Heart right ventricle (tissue), 16 donors: ENCODE measurements around the gene PCSK5. TPM values are rescaled to one million over a fixed set of nuclear protein-coding genes. Genes with fewer than 3 reads are reported as not detected.
"Not testable (repeated sequence)": the region's sequence is repeated elsewhere in the genome, so short reads cannot be mapped to it uniquely, and the experiment has no call there.

ENCODE experiments used
- ATAC-seq, 8 donors: fragments of 200-7000 bp; cut with Tn5 transposase; one replicate each; pipeline ENCODE4 v1.9.1; 2020; ENCODE audit warnings: mild to moderate bottlenecking in 8 of 8, moderate library complexity in 8 of 8, moderate number of reproducible peaks in 1 of 8
- DNase-seq, 2 donors: peaks; one replicate each; pipeline ENCODE4 v3.0.0-alpha.2; 2020
- H3K27ac ChIP-seq, 10 donors: fragments of 200-600 bp; sonication (generic) in 2 of 10; one replicate each; pipeline versions ENCODE4 v1.5.0 to v1.8.0; 2020 to 2022; ENCODE audit warnings: mild to moderate bottlenecking in 3 of 10
- H3K27me3 ChIP-seq, 7 donors: fragments of 200-600 bp; one replicate each; pipeline ENCODE4 v1.8.0; 2021 to 2022; ENCODE audit warnings: mild to moderate bottlenecking in 2 of 7
- H3K36me3 ChIP-seq, 9 donors: fragments of 200-600 bp; sonication (generic) in 1 of 9; one replicate each; pipeline versions ENCODE4 v1.5.0 to v1.8.0; 2020 to 2022; ENCODE audit warnings: mild to moderate bottlenecking in 2 of 9
- H3K4me1 ChIP-seq, 9 donors: fragments of 200-600 bp; sonication (generic) in 1 of 9; one replicate each; pipeline versions ENCODE4 v1.5.0 to v1.8.0; 2020 to 2022; ENCODE audit warnings: mild to moderate bottlenecking in 4 of 9
- H3K4me3 ChIP-seq, 10 donors: fragments of 200-600 bp; sonication (generic) in 2 of 10; one replicate each; pipeline versions ENCODE4 v1.5.0 to v1.8.0; 2020 to 2022; ENCODE audit warnings: mild to moderate bottlenecking in 7 of 10, moderate library complexity in 2 of 10
- H3K9me3 ChIP-seq, 11 donors: fragments of 200-600 bp in 10 of 11; sonication (generic) in 2 of 11; one replicate each; pipeline versions ENCODE4 v1.5.0 to v1.8.0; 2013 to 2022; ENCODE audit warnings: mild to moderate bottlenecking in 2 of 11, control low read depth in 1 of 11, moderate library complexity in 1 of 11
- CTCF ChIP-seq, 9 donors: fragments of 200-600 bp; sonication (generic) in 2 of 9; IDR thresholded peaks; one replicate each; pipeline versions ENCODE4 v1.5.0 to v1.8.0; 2021 to 2022; ENCODE audit warnings: antibody characterized with exemption in 9 of 9, mild to moderate bottlenecking in 5 of 9, moderate library complexity in 1 of 9
- WGBS, 2 donors: extraction: QIAGEN DNeasy Blood & Tissue Kit; methylation state at CpG; one replicate each; pipeline ENCODE4 v1.1.7; 2013; ENCODE audit warnings: inconsistent platforms in 1 of 2; 5-methylcytosine and 5-hydroxymethylcytosine counted together
- intact Hi-C, 10 donors: fragments of 100-400 bp; cut with DNase I; formaldehyde crosslinking; loops; one replicate each; pipeline versions ENCODE4 v1.11.1 to v1.14.2; 2022
- polyA plus RNA-seq, 2 donors: library from polyadenylated mRNA; stranded (reverse); fragments of 200-250 nt; gene quantifications; one replicate each; pipeline ENCODE4 v1.2.3, GENCODE V29; 2013
- total RNA-seq, 10 donors: library from RNA; stranded (reverse); fragmentation: NEBNext Ultra II Directional in 3 of 10; extraction: Animal tissue kit (Norgen Biotek cat#: 25700) in 3 of 10; gene quantifications; one replicate each; pipeline versions ENCODE4 v1.2.1 to v1.2.4, GENCODE V29; 2021 to 2023
- donor health status: Arrhythmogenic right ventricular cardiomyopathy.
- donor health status: ischemic (EF 13 %, LVEDD 7.1; RV severe dilation, severe dysfunction).
- donor health status: healthy with polysubstance abuse.
- donor health status: DM: no; HTN: yes; CAD: no.
- donor health status: DM: no; HTN: no; CAD: no.
- donor health status: ischemic (EF 25% LVEDD 6.9; RV normal size, moderate dysfunction).
- donor health status: ischemic (EF 25% LVEDD 5.7; RV mildly dilated, moderate dysfunction).
- donor health status: healthy.
- donor health status: DM: yes; HTN: yes; CAD: no.
- donor health status: Ischemic cardiomyopathy.
- donor health status: ischemic (EF 35%, LVEDD 5.7; RV mildly dilated, moderate dysfunction).
- donor health status: nonischemic (EF 11% LVEDD 7.7; RV severe dilation, severe dysfunction).
- donor health status: DM: yes; HTN: yes; CAD: no.
- donor health status: PGD.
- donor health status: ischemic (EF 29% LVEDD 5.4; RV normal size, mild dysfunction).
- donor health status: nonischemic (EF 23%, LVEDD 6.1; RV moderate dilation, normal function).

PCSK5 gene
- total and polyA plus RNA-seq, 12 donors: 1.8 to 8.3 (median 5.7) TPM

GRCh38 chr9:75858497-75859092 lies 31.9 kb upstream of the PCSK5 start:
- WGBS, 2 donors: 57 to 64% methylated on average over 3 of the region's 3 CpGs

DNA sequence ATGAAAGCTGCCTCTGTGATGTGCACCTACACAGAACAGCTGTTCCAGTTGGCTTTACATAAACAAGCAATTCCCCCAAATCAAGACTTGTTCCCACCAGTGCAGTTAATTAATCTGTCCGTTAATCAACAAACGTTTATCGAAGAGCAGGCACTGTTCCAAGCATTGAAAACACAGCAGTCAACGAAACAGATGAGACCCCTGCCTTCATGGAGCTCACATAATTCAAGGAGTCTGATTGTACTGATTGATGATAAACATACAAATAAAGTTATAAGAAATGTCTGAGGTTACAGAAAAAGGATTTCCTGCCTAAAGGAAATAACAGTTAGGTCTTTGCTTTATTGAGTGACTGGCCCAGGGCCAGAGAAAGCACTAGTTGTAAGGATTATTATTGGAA lies 26.2 kb upstream of the PCSK5 start:
- WGBS, 2 donors: 46 to 51% methylated on average over 4 of the region's 4 CpGs
- Histone ChIP-seq H3K9me3 (no peaks in the 10 kb centered on the region), H3K27me3 (no peaks in the 10 kb centered on the region), H3K27ac (peak overlapping the region in 1 of 10 donors; percentile 26), H3K36me3 (no peaks in the 10 kb centered on the region), H3K4me3 (no peak overlapping the region), H3K4me1 (peaks cover 0 to 10% (median 0%) of the 10 kb centered on the region in 9 donors)
- intact Hi-C loops: loop anchor here in 9 of 10 donors (5.0 to 10.0 kb wide), 10 partner anchors 239 to 669 kb away; no protein-coding TSS in a partner anchor
- TF ChIP-seq CTCF (IDR thresholded peaks at IDR 0.05): no peak
- ATAC-seq (peak in 1 of 8 donors; percentile 11), DNase-seq (no peak)

More at GRCh38 chr9:75858497-75859092, 31.9 kb upstream of the PCSK5 start:
- no peak for TF ChIP-seq CTCF (IDR thresholded peaks at IDR 0.05)
- no peaks in the 10 kb centered on the region for H3K27me3 ChIP-seq
- H3K4me1 ChIP-seq: peaks cover 0 to 7% (median 0%) of the 10 kb centered on the region in 9 donors
- H3K4me3 ChIP-seq: no peak overlapping the region
- H3K36me3 ChIP-seq: no peaks in the 10 kb centered on the region
- intact Hi-C loops: loop anchor here in 7 of 10 donors (5.0 to 10.0 kb wide), 6 partner anchors 234 to 591 kb away; no protein-coding TSS in a partner anchor
- DNase-seq: peak in 1 of 2 donors; percentile 19
- H3K27ac ChIP-seq: peak overlapping the region in 3 of 10 donors; percentile 1 to 45 (median 27)
- no peaks in the 10 kb centered on the region for H3K9me3 ChIP-seq
- ATAC-seq: peak in 5 of 8 donors; percentile 25 to 59 (median 55)

DNA sequence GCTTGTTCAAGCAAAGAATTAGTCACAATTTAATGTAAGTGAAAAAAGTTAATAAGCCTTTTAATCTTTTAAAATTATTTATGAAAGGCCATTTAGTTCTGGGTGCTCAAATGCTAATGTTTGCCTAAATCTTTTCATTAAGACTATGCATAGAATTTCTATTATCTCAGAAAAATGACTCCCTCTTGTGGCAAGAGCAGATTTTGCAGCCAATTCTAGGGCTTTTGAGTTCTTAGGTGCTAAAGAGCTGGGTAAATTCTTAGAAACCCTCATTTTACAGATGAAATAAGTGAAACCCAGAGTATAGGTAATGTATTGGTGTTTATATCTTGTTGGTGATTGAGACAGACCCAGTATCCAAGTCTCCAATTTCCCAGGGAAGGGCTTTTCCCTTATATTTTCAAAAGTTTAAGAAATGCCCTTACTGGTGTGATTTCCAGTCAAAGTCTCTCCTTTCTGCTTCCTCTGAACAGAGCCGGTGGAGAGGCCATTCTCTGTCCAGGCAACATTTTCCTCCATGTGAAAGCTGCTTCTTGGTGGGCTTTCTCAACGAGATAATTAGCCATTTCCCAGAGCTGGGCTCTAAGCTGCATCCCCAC lies 24.1 kb upstream of the PCSK5 start:
- intact Hi-C loops: loop anchor here in 9 of 10 donors (2.0 to 10.0 kb wide), 11 partner anchors 242 to 672 kb away; no protein-coding TSS in a partner anchor
- DNase-seq (peak in 1 of 2 donors; percentile 56), ATAC-seq (peak in 1 of 8 donors; percentile 70)
- Histone ChIP-seq H3K4me3 (no peak overlapping the region), H3K9me3 (no peaks in the 10 kb centered on the region), H3K36me3 (no peaks in the 10 kb centered on the region), H3K27ac (no peak overlapping the region), H3K4me1 (peaks cover 0 to 19% (median 0%) of the 10 kb centered on the region in 9 donors), H3K27me3 (no peaks in the 10 kb centered on the region)
- whole genome bisulfite sequencing, 2 donors: 37 to 48% methylated on average over 2 of the region's 2 CpGs
- TF ChIP-seq CTCF (IDR thresholded peaks at IDR 0.05): peak; percentile 62 to 89 (median 81)

- H3K27me3 ChIP-seq, H3K27ac ChIP-seq, H3K9me3 ChIP-seq, DNase-seq, ATAC-seq, H3K4me3 ChIP-seq, H3K36me3 ChIP-seq: not testable (repeated sequence)
- WGBS, 2 donors: 83 to 91% methylated on average over 2 of the region's 2 CpGs
- H3K4me1 ChIP-seq: peaks cover 0 to 19% (median 0%) of the 10 kb centered on the region in 9 donors
- intact Hi-C loops: loop anchor here in 8 of 10 donors (5.0 to 10.0 kb wide), 10 partner anchors 244 to 674 kb away; no protein-coding TSS in a partner anchor
Measured at GRCh38 chr9:75868526-75868925, 21.9 kb upstream of the PCSK5 start.
